ENCODE results near the gene PNPLA2.

- TF ChIP-seq, protein P1, sequence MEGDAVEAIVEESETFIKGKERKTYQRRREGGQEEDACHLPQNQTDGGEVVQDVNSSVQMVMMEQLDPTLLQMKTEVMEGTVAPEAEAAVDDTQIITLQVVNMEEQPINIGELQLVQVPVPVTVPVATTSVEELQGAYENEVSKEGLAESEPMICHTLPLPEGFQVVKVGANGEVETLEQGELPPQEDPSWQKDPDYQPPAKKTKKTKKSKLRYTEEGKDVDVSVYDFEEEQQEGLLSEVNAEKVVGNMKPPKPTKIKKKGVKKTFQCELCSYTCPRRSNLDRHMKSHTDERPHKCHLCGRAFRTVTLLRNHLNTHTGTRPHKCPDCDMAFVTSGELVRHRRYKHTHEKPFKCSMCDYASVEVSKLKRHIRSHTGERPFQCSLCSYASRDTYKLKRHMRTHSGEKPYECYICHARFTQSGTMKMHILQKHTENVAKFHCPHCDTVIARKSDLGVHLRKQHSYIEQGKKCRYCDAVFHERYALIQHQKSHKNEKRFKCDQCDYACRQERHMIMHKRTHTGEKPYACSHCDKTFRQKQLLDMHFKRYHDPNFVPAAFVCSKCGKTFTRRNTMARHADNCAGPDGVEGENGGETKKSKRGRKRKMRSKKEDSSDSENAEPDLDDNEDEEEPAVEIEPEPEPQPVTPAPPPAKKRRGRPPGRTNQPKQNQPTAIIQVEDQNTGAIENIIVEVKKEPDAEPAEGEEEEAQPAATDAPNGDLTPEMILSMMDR (conservative IDR thresholded peaks at IDR 0.05; ENCODE audit: low read depth, low read length): no peak
- TF ChIP-seq EZH2phosphoT487 (IDR thresholded peaks at IDR 0.05; ENCODE audit: borderline replicate concordance, low read length) (no peak), EZH2 (IDR thresholded peaks at IDR 0.05; ENCODE audit: low read length, unreplicated experiment) (no peak)
These were observed 15.2 kb downstream of the PNPLA2 start for GRCh38 chr11:833849-834311.

Measured in PC-3 (cell line).